NCI-H524 (cell line): Measurements from ENCODE around the gene PTPRO.

Source experiments
- DNase-seq, 2 experiments: peaks; one replicate each; lab custom pipeline; 2025; lab: John Stamatoyannopoulos, UW

The PTPRO gene

GRCh38 chr12:15350643-15351042 is 28.3 kb downstream of the PTPRO start:
- DNase-seq = no peak

- DNase-seq = no peak
These were observed 33.5 kb downstream of the PTPRO start for GRCh38 chr12:15355766-15356165.

- no peak for DNase-seq
These were observed 34.6 kb downstream of the PTPRO start for GRCh38 chr12:15356951-15357364.

GRCh38 chr12:15364221-15365160 is 42.2 kb downstream of the PTPRO start:
- no peak for DNase-seq

- DNase-seq = no peak
These were observed 46.5 kb downstream of the PTPRO start for GRCh38 chr12:15368812-15369211.

- no peak for DNase-seq
These were observed 50.0 kb downstream of the PTPRO start for GRCh38 chr12:15372352-15372751.

GRCh38 chr12:15387772-15388171 is 65.5 kb downstream of the PTPRO start:
- DNase-seq = no peak

- DNase-seq = no peak
These were observed 67.3 kb downstream of the PTPRO start for GRCh38 chr12:15389561-15389960.

- no peak for DNase-seq
These were observed 70.7 kb downstream of the PTPRO start for GRCh38 chr12:15393037-15393436.

GRCh38 chr12:15393995-15394394 is 71.7 kb downstream of the PTPRO start:
- no peak for DNase-seq

- DNase-seq = no peak
These were observed 82.2 kb downstream of the PTPRO start for GRCh38 chr12:15404485-15404884.

GRCh38 chr12:15405606-15406005 is 83.3 kb downstream of the PTPRO start:
- DNase-seq = no peak

- DNase-seq = no peak
These were observed 84.7 kb downstream of the PTPRO start for GRCh38 chr12:15407025-15407424.

GRCh38 chr12:15411842-15412241 is 89.5 kb downstream of the PTPRO start:
- DNase-seq = no peak

GRCh38 chr12:15417691-15418090 is 95.4 kb downstream of the PTPRO start:
- no peak for DNase-seq

GRCh38 chr12:15423629-15424028 is 101.3 kb downstream of the PTPRO start:
- no peak for DNase-seq

- DNase-seq = no peak
These were observed 105.6 kb downstream of the PTPRO start for GRCh38 chr12:15427913-15428312.

GRCh38 chr12:15428632-15429031 is 106.3 kb downstream of the PTPRO start:
- DNase-seq = no peak

GRCh38 chr12:15429262-15429661 is 107.0 kb downstream of the PTPRO start:
- DNase-seq = no peak

- no peak for DNase-seq
These were observed 113.3 kb downstream of the PTPRO start for GRCh38 chr12:15435597-15435996.

- DNase-seq = no peak
These were observed 117.2 kb downstream of the PTPRO start for GRCh38 chr12:15439459-15439858.

- no peak for DNase-seq
These were observed 120.7 kb downstream of the PTPRO start for GRCh38 chr12:15443050-15443449.

- DNase-seq = no peak
These were observed 121.3 kb downstream of the PTPRO start for GRCh38 chr12:15443611-15444010.

- DNase-seq = no peak
These were observed 122.2 kb downstream of the PTPRO start for GRCh38 chr12:15444523-15444922.
